Measurements from ENCODE around the gene MLLT10.
"Not testable (repeated sequence)": the region's sequence is repeated elsewhere in the genome, so short reads cannot be mapped to it uniquely, and the experiment has no call there.

The MLLT10 gene

GRCh38 chr10:21588159-21588558 is 54.1 kb downstream of the MLLT10 start:
- not testable (repeated sequence) for DNase-seq

- DNase-seq = no peak
These were observed 60.0 kb downstream of the MLLT10 start for GRCh38 chr10:21593986-21594385.

- DNase-seq = no peak
These were observed 65.5 kb downstream of the MLLT10 start for GRCh38 chr10:21599582-21599981.

GRCh38 chr10:21600804-21601433 is 66.9 kb downstream of the MLLT10 start:
- no peak for DNase-seq

- DNase-seq = no peak
These were observed 68.3 kb downstream of the MLLT10 start for GRCh38 chr10:21602313-21602712.

- DNase-seq = no peak
These were observed 69.7 kb downstream of the MLLT10 start for GRCh38 chr10:21603721-21604120.

- no peak for DNase-seq
These were observed 70.6 kb downstream of the MLLT10 start for GRCh38 chr10:21604651-21605050.

- DNase-seq = no peak
These were observed 73.9 kb downstream of the MLLT10 start for GRCh38 chr10:21607907-21608306.

GRCh38 chr10:21614000-21614399 is 80.0 kb downstream of the MLLT10 start:
- no peak for DNase-seq

GRCh38 chr10:21617267-21617666 is 83.2 kb downstream of the MLLT10 start:
- DNase-seq = no peak

GRCh38 chr10:21623291-21623690 is 89.3 kb downstream of the MLLT10 start:
- DNase-seq = no peak

- DNase-seq = not testable (repeated sequence)
These were observed 90.4 kb downstream of the MLLT10 start for GRCh38 chr10:21624421-21624820.

GRCh38 chr10:21624951-21625350 is 90.9 kb downstream of the MLLT10 start:
- no peak for DNase-seq

GRCh38 chr10:21625623-21626229 is 91.7 kb downstream of the MLLT10 start:
- no peak for DNase-seq

GRCh38 chr10:21626457-21627161 is 92.6 kb downstream of the MLLT10 start:
- DNase-seq = no peak

- no peak for DNase-seq
These were observed 93.3 kb downstream of the MLLT10 start for GRCh38 chr10:21627331-21627730.

- no peak for DNase-seq
These were observed 94.0 kb downstream of the MLLT10 start for GRCh38 chr10:21628023-21628422.

GRCh38 chr10:21628645-21629044 is 94.6 kb downstream of the MLLT10 start:
- not testable (repeated sequence) for DNase-seq

GRCh38 chr10:21634599-21635365 is 100.8 kb downstream of the MLLT10 start:
- DNase-seq = no peak

- no peak for DNase-seq
These were observed 103.8 kb downstream of the MLLT10 start for GRCh38 chr10:21637795-21638194.

GRCh38 chr10:21638681-21639080 is 104.6 kb downstream of the MLLT10 start:
- no peak for DNase-seq

GRCh38 chr10:21648040-21648439 is 114.0 kb downstream of the MLLT10 start:
- no peak for DNase-seq

GRCh38 chr10:21649454-21649872 is 115.4 kb downstream of the MLLT10 start:
- DNase-seq = peak; percentile 34
